ENCODE data around the gene RIMBP2.

Gene RIMBP2

DNA sequence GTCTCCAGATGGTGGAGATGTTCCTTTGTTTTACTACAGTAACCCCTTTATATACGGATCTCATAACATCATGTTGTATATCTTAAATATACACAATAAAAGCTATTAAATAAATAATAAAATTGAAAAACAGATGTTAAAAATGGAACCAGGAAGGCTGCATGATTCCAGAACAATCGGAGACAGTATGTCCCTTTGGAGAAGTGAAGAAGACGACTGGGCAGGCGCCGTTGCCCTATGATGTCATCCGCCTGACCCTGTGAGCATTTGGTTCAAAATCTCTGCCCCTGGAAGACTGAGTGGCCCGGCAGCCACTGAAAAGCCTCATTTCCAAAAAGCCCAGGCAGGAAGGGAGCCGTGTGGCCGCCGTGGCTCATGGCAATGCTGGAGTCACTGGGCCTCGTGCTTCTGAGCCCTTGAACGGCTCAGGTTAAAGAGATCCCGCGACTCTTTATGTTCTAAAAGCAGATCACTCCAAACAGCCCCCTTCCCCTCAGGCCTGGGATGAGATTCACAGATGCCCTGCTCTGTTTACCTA lies 30.8 kb downstream of the RIMBP2 start:
- DNase-seq (ENCODE audit: low spot score): no peak
- TF ChIP-seq, protein P1, sequence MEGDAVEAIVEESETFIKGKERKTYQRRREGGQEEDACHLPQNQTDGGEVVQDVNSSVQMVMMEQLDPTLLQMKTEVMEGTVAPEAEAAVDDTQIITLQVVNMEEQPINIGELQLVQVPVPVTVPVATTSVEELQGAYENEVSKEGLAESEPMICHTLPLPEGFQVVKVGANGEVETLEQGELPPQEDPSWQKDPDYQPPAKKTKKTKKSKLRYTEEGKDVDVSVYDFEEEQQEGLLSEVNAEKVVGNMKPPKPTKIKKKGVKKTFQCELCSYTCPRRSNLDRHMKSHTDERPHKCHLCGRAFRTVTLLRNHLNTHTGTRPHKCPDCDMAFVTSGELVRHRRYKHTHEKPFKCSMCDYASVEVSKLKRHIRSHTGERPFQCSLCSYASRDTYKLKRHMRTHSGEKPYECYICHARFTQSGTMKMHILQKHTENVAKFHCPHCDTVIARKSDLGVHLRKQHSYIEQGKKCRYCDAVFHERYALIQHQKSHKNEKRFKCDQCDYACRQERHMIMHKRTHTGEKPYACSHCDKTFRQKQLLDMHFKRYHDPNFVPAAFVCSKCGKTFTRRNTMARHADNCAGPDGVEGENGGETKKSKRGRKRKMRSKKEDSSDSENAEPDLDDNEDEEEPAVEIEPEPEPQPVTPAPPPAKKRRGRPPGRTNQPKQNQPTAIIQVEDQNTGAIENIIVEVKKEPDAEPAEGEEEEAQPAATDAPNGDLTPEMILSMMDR (IDR thresholded peaks at IDR 0.05; ENCODE audit: borderline replicate concordance, control extremely low read depth, extremely low read depth, insufficient read depth, missing control alignments): no peak
- in situ Hi-C loops (cut with MboI; ENCODE audit: low sequenced_read_pairs, unreplicated experiment): no loop called here

DNA sequence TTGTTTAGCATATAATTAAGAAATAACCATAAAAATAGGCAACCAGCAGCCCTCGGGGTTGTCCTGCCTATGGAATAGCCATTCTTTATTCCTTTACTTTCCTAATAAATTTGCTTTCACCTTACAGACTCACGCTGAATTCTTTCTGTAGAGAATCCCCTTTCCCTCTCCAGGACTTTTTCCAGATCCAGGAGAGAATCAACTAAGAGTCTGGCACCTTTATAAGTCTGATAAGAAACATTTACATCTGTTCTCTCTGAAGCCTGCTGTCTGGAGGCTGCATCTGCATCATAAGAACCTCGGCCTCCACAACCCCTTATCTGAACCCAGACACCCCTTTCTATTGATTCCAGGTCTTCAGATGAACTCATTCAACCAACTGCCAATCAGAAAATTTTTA lies 32.3 kb downstream of the RIMBP2 start:
- DNase-seq (ENCODE audit: low spot score): no peak
- in situ Hi-C loops (cut with MboI; ENCODE audit: low sequenced_read_pairs, unreplicated experiment): no loop called here
- TF ChIP-seq, protein P1 (IDR thresholded peaks at IDR 0.05; ENCODE audit: borderline replicate concordance, control extremely low read depth, extremely low read depth, insufficient read depth, missing control alignments): no peak

DNA sequence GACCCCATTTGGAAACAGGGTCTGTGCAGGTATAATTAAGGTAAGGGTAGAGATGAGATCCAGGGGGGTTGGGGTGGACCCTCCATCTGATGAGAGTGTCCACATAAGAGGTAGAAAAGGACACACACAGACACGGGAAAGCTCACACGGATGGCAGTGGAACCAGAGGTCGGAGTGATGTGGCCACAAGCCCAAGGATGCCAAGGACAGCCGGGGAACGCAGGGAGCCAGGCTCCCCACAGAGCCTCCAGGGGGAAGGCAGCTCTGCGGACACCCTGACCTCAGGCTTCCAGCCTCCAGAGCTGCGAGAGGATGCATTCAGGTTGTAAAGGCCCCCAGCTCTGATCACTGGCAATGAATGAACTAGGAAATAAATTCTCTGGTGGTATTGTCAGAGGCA lies 33.0 kb downstream of the RIMBP2 start:
- in situ Hi-C loops (cut with MboI; ENCODE audit: low sequenced_read_pairs, unreplicated experiment): no loop called here
- TF ChIP-seq, protein P1 (IDR thresholded peaks at IDR 0.05; ENCODE audit: borderline replicate concordance, control extremely low read depth, extremely low read depth, insufficient read depth, missing control alignments): no peak
- DNase-seq (ENCODE audit: low spot score): no peak

DNA sequence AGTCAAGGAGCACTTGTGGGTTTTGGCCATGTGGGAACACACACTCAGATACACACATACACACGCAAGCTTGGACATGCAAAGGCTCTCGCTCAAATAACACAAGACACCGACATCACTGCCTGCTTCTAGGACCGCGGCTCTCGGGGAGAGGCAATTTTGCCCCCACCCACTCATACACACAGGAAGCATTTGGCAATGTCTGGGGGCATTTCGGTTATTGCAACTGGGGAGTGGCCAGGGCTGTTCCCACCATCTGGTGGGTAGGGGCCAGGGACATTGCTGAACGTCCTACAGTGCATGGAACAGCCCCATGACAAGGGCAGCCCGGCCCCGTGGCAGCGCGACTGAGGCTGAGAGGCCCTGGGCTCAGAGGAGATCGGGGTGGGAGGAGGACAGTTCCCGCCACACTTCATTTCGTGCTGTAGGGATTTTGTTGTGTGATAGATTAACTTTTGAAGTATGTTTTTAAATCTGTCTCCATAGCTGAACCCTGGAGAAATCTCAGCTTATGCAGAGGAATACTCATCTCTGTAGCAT lies 35.6 kb downstream of the RIMBP2 start:
- TF ChIP-seq, protein P1 (IDR thresholded peaks at IDR 0.05; ENCODE audit: borderline replicate concordance, control extremely low read depth, extremely low read depth, insufficient read depth, missing control alignments): no peak
- no peak for DNase-seq (ENCODE audit: low spot score)
- in situ Hi-C loops (cut with MboI; ENCODE audit: low sequenced_read_pairs, unreplicated experiment): no loop called here

DNA sequence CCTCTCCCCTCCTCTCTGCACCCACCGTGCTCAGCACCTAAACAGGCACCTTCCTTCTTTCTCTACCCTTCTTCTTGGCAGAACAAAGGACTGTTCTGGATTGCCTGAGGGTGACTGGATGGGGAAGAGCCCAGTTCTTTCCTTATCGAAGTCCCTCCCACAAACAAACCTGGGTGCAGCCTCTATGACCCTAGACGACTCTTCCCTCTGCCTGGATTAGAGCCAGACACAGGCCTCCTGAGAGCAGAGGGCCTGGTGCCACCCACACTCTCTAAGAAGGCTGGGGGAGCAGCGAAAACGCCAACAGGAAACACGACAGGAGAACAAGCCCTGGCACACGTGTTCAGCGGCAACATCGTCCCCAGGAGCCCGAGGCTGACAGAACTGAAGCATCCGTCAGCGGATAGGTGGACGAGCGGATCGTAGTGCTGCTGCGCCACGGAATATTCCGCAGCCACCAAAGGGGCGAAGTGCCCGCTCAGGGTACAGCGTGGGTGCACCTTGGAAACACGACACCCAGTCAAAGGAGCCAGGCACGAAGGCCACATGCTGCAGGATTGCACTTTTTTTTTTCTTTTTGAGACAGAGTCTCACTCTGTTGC lies 38.0 kb downstream of the RIMBP2 start:
- in situ Hi-C loops (cut with MboI; ENCODE audit: low sequenced_read_pairs, unreplicated experiment): no loop called here
- DNase-seq (ENCODE audit: low spot score): no peak
- TF ChIP-seq, protein P1 (IDR thresholded peaks at IDR 0.05; ENCODE audit: borderline replicate concordance, control extremely low read depth, extremely low read depth, insufficient read depth, missing control alignments): no peak

DNA sequence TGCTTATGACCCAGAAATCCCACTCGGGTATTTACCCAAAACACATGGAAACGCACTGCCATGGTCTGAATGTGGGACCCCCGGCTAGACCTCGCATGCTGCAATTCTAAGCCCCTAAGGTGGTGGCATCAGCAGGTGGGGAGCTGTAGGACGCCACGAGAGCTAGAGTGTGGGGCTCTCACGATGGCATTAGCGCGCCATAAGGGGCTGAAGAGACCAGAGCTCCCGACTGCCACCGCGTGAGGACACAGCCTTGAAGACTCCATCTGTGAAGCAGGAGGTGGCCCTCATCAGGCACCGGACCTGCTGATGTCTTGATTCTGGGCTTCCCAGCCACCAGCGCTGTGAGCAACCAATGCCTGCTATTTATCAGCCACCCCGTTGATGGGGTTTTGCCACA lies 40.3 kb downstream of the RIMBP2 start:
- in situ Hi-C loops (cut with MboI; ENCODE audit: low sequenced_read_pairs, unreplicated experiment): no loop called here
- TF ChIP-seq, protein P1 (IDR thresholded peaks at IDR 0.05; ENCODE audit: borderline replicate concordance, control extremely low read depth, extremely low read depth, insufficient read depth, missing control alignments): no peak
- DNase-seq (ENCODE audit: low spot score): no peak
